ENCODE results near the gene GFI1. TPM values are rescaled to one million over a fixed set of nuclear protein-coding genes. Genes with fewer than 3 reads are reported as not detected.

The GFI1 gene
- total and polyA plus RNA-seq, 2 of the 8 experiments (the other 6 are each of a cell fraction or from before 2014, with no cell fraction given) = 0.08 to 0.17 TPM

- Histone ChIP-seq H3K14ac (ENCODE audit: insufficient read length) (no peak overlapping the region), H3K23me2 (ENCODE audit: low read depth, low read length) (no peaks in the 10 kb centered on the region), H3K18ac (ENCODE audit: extremely low read depth, low read length) (no peak overlapping the region), H3K4me2 (ENCODE audit: insufficient read depth in 1 of 2, low read depth in 2 of 2, low read length in 2 of 2) (no peak overlapping the region), H3K56ac (replicated peaks; ENCODE audit: insufficient read length, low read depth, low read length) (no peak overlapping the region), H4K20me1 (replicated peaks in 1 of 2; ENCODE audit: control insufficient read depth in 1 of 2, insufficient read depth in 2 of 2, low read length in 2 of 2) (no peaks in the 10 kb centered on the region), H3K27me3 (replicated peaks in 1 of 4; ENCODE audit: control insufficient read depth in 3 of 4, extremely low read depth in 1 of 4, insufficient read depth in 3 of 4, low read length in 3 of 4) (no peaks in the 10 kb centered on the region), H3K4me3 (ENCODE audit: extremely low read depth in 1 of 4, insufficient read depth in 2 of 4, low read depth in 3 of 4, low read length in 4 of 4) (no peak overlapping the region), H3K23ac (ENCODE audit: insufficient read length) (no peak overlapping the region), H3K36me3 (ENCODE audit: control insufficient read depth in 2 of 4, insufficient read depth in 4 of 4, low read length in 3 of 4) (no peaks in the 10 kb centered on the region), H4K91ac (replicated peaks; ENCODE audit: insufficient read length, low read length) (no peak overlapping the region), H4K5ac (ENCODE audit: insufficient read length, low read depth, low read length) (no peak overlapping the region), H3K4me1 (replicated peaks in 1 of 4; ENCODE audit: control insufficient read depth in 3 of 4, insufficient read depth in 4 of 4, low read length in 3 of 4) (no peaks in the 10 kb centered on the region), H2BK15ac (ENCODE audit: low read length) (no peak overlapping the region), H2BK12ac (ENCODE audit: low read depth, low read length) (no peak overlapping the region), H3K9me3 (ENCODE audit: insufficient read depth in 2 of 2, low read depth in 1 of 2, low read length in 1 of 2) (no peaks in the 10 kb centered on the region), H2BK120ac (replicated peaks; ENCODE audit: low read depth, low read length) (no peak overlapping the region), H2BK5ac (ENCODE audit: low read depth, low read length) (no peak overlapping the region), H4K8ac (ENCODE audit: extremely low read depth, insufficient read depth, low read length) (no peak overlapping the region), H3K79me1 (ENCODE audit: low read depth, low read length) (no peaks in the 10 kb centered on the region), H3K79me2 (ENCODE audit: control insufficient read depth in 1 of 2, insufficient read depth in 2 of 2, low read length in 2 of 2) (no peaks in the 10 kb centered on the region), H2BK20ac (ENCODE audit: low read length) (no peak overlapping the region), H2AFZ (ENCODE audit: low read length) (no peak overlapping the region), H3K9ac (replicated peaks in 1 of 4; ENCODE audit: extremely low read depth in 1 of 4, low read depth in 3 of 4, low read length in 3 of 4) (no peak overlapping the region), H3K4ac (replicated peaks; ENCODE audit: insufficient read length, low read depth, low read length) (no peak overlapping the region), H2AK5ac (ENCODE audit: low read depth, low read length) (no peak overlapping the region), H3K27ac (ENCODE audit: low read depth, low read length) (no peak overlapping the region)
- ChIA-PET CTCF (ENCODE audit: partially characterized antibody) (interaction anchor here (0.8 kb wide), 1 partner anchor 228 kb away, joined by 3 read pairs; no protein-coding TSS in a partner anchor), POLR2A (ENCODE audit: partially characterized antibody) (interaction anchor here (0.6 kb wide), 1 partner anchor 253 kb away, joined by 3 read pairs; no protein-coding TSS in a partner anchor)
- TF ChIP-seq JUND (IDR thresholded peaks at IDR 0.05; ENCODE audit: low read length) (no peak), RBBP5 (IDR thresholded peaks at IDR 0.05; ENCODE audit: borderline replicate concordance, low read depth, low read length) (no peak), ATF3 (IDR thresholded peaks at IDR 0.05; ENCODE audit: insufficient read depth, low read depth, low read length) (no peak), CEBPB (IDR thresholded peaks at IDR 0.05; ENCODE audit: low read depth, low read length) (no peak), KDM1A (IDR thresholded peaks at IDR 0.05; ENCODE audit: borderline replicate concordance, low read length) (no peak), YY1 (IDR thresholded peaks at IDR 0.05; ENCODE audit: low read depth, low read length) (no peak), BCL11A (IDR thresholded peaks at IDR 0.05; ENCODE audit: low read depth in 2 of 2, low read length in 2 of 2) (no peak), CREB1 (IDR thresholded peaks at IDR 0.05) (no peak), CTBP2 (IDR thresholded peaks at IDR 0.05; ENCODE audit: borderline replicate concordance, insufficient read depth, insufficient read length, low read length) (no peak)
- 89% methylated on average over 2 of the region's 2 CpGs; no CpG with 5 or more reads in 1 of the 2 experiments for WGBS, 2 experiments (ENCODE audit: extremely low coverage in 1 of 2, insufficient coverage in 1 of 2, insufficient read length in 1 of 2, insufficient replicate concordance in 2 of 2, low coverage in 1 of 2, low lambda C conversion rate in 2 of 2, missing lambda C conversion rate in 1 of 2)
- DNase-seq (ENCODE audit: low read depth in 1 of 2, low spot score in 2 of 2) = no peak
- no peak for FAIRE-seq
These were observed 32.3 kb upstream of the GFI1 start for GRCh38 chr1:92519043-92519442.

All from H1 (cell line).